HEK293 (cell line): Measurements from ENCODE around the gene SH3RF3.

ENCODE experiments used
- CTCF ChIA-PET: fragments of 350-600 bp; formaldehyde crosslinking; extraction: SDS; loops from one replicate; lab custom pipeline; 2021; ENCODE audit warnings: antibody characterized with exemption; lab: Yijun Ruan, JAX
- POLR2A ChIA-PET: fragments of 300-600 bp; formaldehyde crosslinking; extraction: SDS; loops from one replicate; lab custom pipeline; 2020; ENCODE audit warnings: antibody characterized with exemption, inconsistent platforms; lab: Yijun Ruan, JAX
- H3K27ac ChIP-seq: fragments of 200-500 bp; sonication (Bioruptor generic); 2 replicates; pipeline ENCODE4 v1.5.1; 2014; ENCODE audit warnings: low read depth, low read length, control low read depth, inconsistent platforms; ENCODE audit errors: extremely low read depth
- H3K36me3 ChIP-seq, 2 experiments: fragments of 200-500 bp in 1 of 2; sonication (Bioruptor generic) in 1 of 2; 1 replicate in 1 of 2; 2 replicates in 1 of 2; pipeline ENCODE4 v1.5.1; 2014 to 2017; ENCODE audit warnings: inconsistent platforms in 2 of 2, low read length in 2 of 2; ENCODE audit not compliant: control insufficient read depth in 2 of 2, insufficient read depth in 1 of 2
- H3K4me1 ChIP-seq: fragments of 200-500 bp; sonication (Bioruptor generic); 2 replicates; pipeline ENCODE4 v1.5.1; 2014; ENCODE audit warnings: mild to moderate bottlenecking, low read length, inconsistent platforms; ENCODE audit not compliant: control insufficient read depth, insufficient read depth
- H3K4me3 ChIP-seq: 2 replicates; pipeline ENCODE4 v1.5.1; 2011; ENCODE audit warnings: low read depth, mild to moderate bottlenecking, control low read depth, low read length, moderate library complexity
- H3K9me3 ChIP-seq: fragments of 200-500 bp; sonication (Bioruptor generic); 2 replicates; pipeline ENCODE4 v1.5.1; 2014; ENCODE audit warnings: low read depth, low read length, inconsistent platforms; ENCODE audit not compliant: control insufficient read depth, insufficient read depth
- BCL11A ChIP-seq: fragments of 450-650 bp; formaldehyde crosslinking; IDR thresholded peaks from 2 replicates; pipeline ENCODE4 v1.5.1; 2016; ENCODE audit warnings: low read depth, missing biosample characterization, missing genetic modification characterization
- EGR2 ChIP-seq: fragments of 450-650 bp; formaldehyde crosslinking; IDR thresholded peaks from 2 replicates; pipeline ENCODE4 v1.5.1; 2016; ENCODE audit warnings: low read depth, missing biosample characterization, missing genetic modification characterization
- GLI4 ChIP-seq: fragments of 450-650 bp; formaldehyde crosslinking; IDR thresholded peaks from 2 replicates; pipeline ENCODE4 v1.5.1; 2016; ENCODE audit warnings: missing biosample characterization, missing genetic modification characterization
- KLF10 ChIP-seq: fragments of 450-650 bp; IDR thresholded peaks from 2 replicates; pipeline ENCODE4 v1.5.1; 2018; ENCODE audit warnings: missing biosample characterization, mild to moderate bottlenecking, missing genetic modification characterization
- MEIS1 ChIP-seq: sonication (generic); formaldehyde crosslinking; IDR thresholded peaks from 2 replicates; pipeline ENCODE4 v1.8.1; 2022; ENCODE audit warnings: missing genetic modification reagents, mild to moderate bottlenecking, borderline replicate concordance
- SP3 ChIP-seq: fragments of 450-650 bp; formaldehyde crosslinking; IDR thresholded peaks from 2 replicates; pipeline ENCODE4 v1.5.1; 2016; ENCODE audit warnings: missing biosample characterization, missing genetic modification characterization
- ZFHX2 ChIP-seq: fragments of 450-650 bp; formaldehyde crosslinking; conservative IDR thresholded peaks from 2 replicates; pipeline ENCODE4 v1.5.1; 2016; ENCODE audit warnings: missing biosample characterization, missing genetic modification characterization
- ZNF112 ChIP-seq: fragments of 450-650 bp; formaldehyde crosslinking; IDR thresholded peaks from 2 replicates; pipeline ENCODE4 v1.5.0; 2017; ENCODE audit warnings: missing biosample characterization, missing genetic modification characterization
- ZNF132 ChIP-seq: fragments of 450-650 bp; formaldehyde crosslinking; IDR thresholded peaks from 2 replicates; pipeline ENCODE4 v1.5.1; 2017; ENCODE audit warnings: missing biosample characterization, missing genetic modification characterization, borderline replicate concordance
- ZNF140 ChIP-seq: fragments of 450-650 bp; formaldehyde crosslinking; IDR thresholded peaks from 2 replicates; pipeline ENCODE4 v1.5.1; 2016; ENCODE audit warnings: missing biosample characterization, missing genetic modification characterization
- ZNF501 ChIP-seq: fragments of 450-650 bp; formaldehyde crosslinking; IDR thresholded peaks from 2 replicates; pipeline ENCODE4 v1.5.1; 2016; ENCODE audit warnings: missing biosample characterization, missing genetic modification characterization
- ZNF560 ChIP-seq: fragments of 450-650 bp; formaldehyde crosslinking; IDR thresholded peaks from 2 replicates; pipeline ENCODE4 v1.5.1; 2017; ENCODE audit warnings: missing biosample characterization, missing genetic modification characterization, borderline replicate concordance
- ZNF785 ChIP-seq: fragments of 450-650 bp; formaldehyde crosslinking; IDR thresholded peaks from 2 replicates; pipeline ENCODE4 v1.5.1; 2016; ENCODE audit warnings: missing biosample characterization, missing genetic modification characterization
- TF ChIP-seq, protein P1 (sequence below): fragments of 450-650 bp; formaldehyde crosslinking; IDR thresholded peaks from 2 replicates; pipeline ENCODE4 v1.5.1; 2016; ENCODE audit warnings: missing biosample characterization, missing genetic modification characterization, borderline replicate concordance
- TF ChIP-seq, protein P2 (sequence below): fragments of 450-650 bp; formaldehyde crosslinking; IDR thresholded peaks from 2 replicates; pipeline ENCODE4 v1.5.1; 2016; ENCODE audit warnings: missing biosample characterization, missing genetic modification characterization
- TF ChIP-seq, protein P3 (sequence below): fragments of 450-650 bp; formaldehyde crosslinking; IDR thresholded peaks from 2 replicates; pipeline ENCODE4 v1.5.1; 2016; ENCODE audit warnings: missing biosample characterization, missing genetic modification characterization
- TF ChIP-seq, protein P4 (sequence below): fragments of 450-650 bp; formaldehyde crosslinking; IDR thresholded peaks from 2 replicates; pipeline ENCODE4 v1.5.1; 2016; ENCODE audit warnings: missing biosample characterization, missing genetic modification characterization
- TF ChIP-seq, protein P5 (sequence below): fragments of 450-650 bp; formaldehyde crosslinking; IDR thresholded peaks from 2 replicates; pipeline ENCODE4 v1.5.1; 2016; ENCODE audit warnings: missing biosample characterization, missing genetic modification characterization, borderline replicate concordance
- TF ChIP-seq, protein P6 (sequence below): fragments of 450-650 bp; formaldehyde crosslinking; IDR thresholded peaks from 2 replicates; pipeline ENCODE4 v1.5.1; 2017; ENCODE audit warnings: missing biosample characterization, missing genetic modification characterization

Gene SH3RF3

DNA sequence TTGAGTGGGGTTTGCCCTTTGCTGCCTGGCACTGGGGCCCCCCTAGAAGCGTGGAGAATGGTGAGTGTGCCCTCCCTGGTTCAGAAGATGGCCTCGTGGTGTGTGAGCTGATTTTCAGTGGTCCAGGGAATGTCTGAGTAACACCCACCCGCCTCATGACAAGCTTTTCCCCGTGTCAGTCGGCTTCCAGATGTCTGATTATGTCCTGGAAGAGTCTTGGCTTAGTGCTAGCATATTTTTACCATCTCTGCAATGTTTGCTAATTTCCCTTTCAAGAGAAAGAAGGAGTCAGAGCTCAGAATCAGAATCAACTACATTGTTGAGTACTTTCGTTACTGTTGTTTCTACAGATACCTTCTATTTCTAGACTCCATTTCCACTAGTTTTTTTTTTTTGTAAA is 270.1 kb downstream of the SH3RF3 start:
- no peak overlapping the region for H3K27ac ChIP-seq
- POLR2A ChIA-PET = interaction anchor here (0.5 kb wide), 1 partner anchor 717 kb away, joined by 5 read pairs; the partner anchor contains the start of gene MALL
- CTCF ChIA-PET = interaction anchor here (0.7 to 1.7 kb wide), 3 partner anchors 21 to 140 kb away, joined by 3 to 4 read pairs (median 3); no protein-coding TSS in a partner anchor
- TF ChIP-seq ZNF501 (tag by site-specific recombination) = no peak
- no peak for TF ChIP-seq KLF10 (tag by site-specific recombination)
- TF ChIP-seq ZNF132 (tag by site-specific recombination) = no peak
- TF ChIP-seq ZNF140 (tag by site-specific recombination) = no peak
- no peak for TF ChIP-seq MEIS1 (CRISPR knock-in tag)
- no peak for TF ChIP-seq ZNF112 (tag by site-specific recombination)
- TF ChIP-seq BCL11A = no peak
- TF ChIP-seq, protein P1, sequence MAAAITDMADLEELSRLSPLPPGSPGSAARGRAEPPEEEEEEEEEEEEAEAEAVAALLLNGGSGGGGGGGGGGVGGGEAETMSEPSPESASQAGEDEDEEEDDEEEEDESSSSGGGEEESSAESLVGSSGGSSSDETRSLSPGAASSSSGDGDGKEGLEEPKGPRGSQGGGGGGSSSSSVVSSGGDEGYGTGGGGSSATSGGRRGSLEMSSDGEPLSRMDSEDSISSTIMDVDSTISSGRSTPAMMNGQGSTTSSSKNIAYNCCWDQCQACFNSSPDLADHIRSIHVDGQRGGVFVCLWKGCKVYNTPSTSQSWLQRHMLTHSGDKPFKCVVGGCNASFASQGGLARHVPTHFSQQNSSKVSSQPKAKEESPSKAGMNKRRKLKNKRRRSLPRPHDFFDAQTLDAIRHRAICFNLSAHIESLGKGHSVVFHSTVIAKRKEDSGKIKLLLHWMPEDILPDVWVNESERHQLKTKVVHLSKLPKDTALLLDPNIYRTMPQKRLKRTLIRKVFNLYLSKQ = no peak
- H3K4me1 ChIP-seq = no peaks in the 10 kb centered on the region
- H3K4me3 ChIP-seq = no peak overlapping the region
- H3K9me3 ChIP-seq = no peaks in the 10 kb centered on the region
- H3K36me3 ChIP-seq = peaks cover 0 to 6% of the 10 kb centered on the region in 2 experiments; a peak in 1 of 3 replicates

DNA sequence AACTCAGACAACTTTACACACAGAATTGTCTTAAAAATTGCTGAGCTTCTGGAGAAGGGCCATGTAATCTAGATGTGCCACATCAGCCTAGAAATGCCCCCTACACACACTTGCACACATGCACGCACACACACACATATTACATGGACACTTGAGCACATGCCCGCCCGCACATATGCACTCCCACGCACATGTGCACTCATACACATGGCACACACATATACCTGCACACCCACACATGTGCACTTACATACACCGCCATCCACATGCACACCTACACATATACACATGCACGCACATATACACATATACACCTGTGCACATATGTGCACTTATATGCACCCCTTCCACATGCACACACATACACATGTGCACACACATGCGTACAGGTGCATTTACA is 271.1 kb downstream of the SH3RF3 start:
- H3K36me3 ChIP-seq = peaks cover 0 to 6% of the 10 kb centered on the region in 2 experiments; a peak in 1 of 3 replicates
- H3K9me3 ChIP-seq = no peaks in the 10 kb centered on the region
- POLR2A ChIA-PET = no interaction called here
- no peak overlapping the region for H3K27ac ChIP-seq
- no peak overlapping the region for H3K4me3 ChIP-seq
- TF ChIP-seq ZNF560 (tag by site-specific recombination) = no peak
- TF ChIP-seq, protein P2, sequence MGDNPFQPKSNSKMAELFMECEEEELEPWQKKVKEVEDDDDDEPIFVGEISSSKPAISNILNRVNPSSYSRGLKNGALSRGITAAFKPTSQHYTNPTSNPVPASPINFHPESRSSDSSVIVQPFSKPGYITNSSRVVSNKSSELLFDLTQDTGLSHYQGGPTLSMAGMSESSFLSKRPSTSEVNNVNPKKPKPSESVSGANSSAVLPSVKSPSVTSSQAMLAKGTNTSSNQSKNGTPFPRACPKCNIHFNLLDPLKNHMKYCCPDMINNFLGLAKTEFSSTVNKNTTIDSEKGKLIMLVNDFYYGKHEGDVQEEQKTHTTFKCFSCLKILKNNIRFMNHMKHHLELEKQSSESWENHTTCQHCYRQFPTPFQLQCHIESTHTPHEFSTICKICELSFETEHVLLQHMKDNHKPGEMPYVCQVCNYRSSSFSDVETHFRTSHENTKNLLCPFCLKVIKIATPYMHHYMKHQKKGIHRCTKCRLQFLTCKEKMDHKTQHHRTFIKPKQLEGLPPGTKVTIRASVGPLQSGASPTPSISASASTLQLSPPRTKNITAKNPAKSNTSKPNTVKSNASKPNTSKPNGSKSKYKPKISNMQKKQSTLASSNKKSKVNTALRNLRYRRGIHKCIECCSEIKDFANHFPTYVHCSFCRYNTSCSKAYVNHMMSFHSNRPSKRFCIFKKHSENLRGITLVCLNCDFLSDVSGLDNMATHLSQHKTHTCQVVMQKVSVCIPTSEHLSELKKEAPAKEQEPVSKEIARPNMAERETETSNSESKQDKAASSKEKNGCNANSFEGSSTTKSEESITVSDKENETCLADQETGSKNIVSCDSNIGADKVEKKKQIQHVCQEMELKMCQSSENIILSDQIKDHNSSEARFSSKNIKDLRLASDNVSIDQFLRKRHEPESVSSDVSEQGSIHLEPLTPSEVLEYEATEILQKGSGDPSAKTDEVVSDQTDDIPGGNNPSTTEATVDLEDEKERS (tag by site-specific recombination) = no peak
- TF ChIP-seq EGR2 (tag by site-specific recombination) = peak; percentile 48; the same call in 1 of the 2 replicates
- TF ChIP-seq SP3 (tag by site-specific recombination) = no peak
- peak; percentile 50 for TF ChIP-seq ZFHX2 (tag by site-specific recombination)
- TF ChIP-seq, protein P3, sequence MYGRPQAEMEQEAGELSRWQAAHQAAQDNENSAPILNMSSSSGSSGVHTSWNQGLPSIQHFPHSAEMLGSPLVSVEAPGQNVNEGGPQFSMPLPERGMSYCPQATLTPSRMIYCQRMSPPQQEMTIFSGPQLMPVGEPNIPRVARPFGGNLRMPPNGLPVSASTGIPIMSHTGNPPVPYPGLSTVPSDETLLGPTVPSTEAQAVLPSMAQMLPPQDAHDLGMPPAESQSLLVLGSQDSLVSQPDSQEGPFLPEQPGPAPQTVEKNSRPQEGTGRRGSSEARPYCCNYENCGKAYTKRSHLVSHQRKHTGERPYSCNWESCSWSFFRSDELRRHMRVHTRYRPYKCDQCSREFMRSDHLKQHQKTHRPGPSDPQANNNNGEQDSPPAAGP (tag by site-specific recombination) = no peak
- TF ChIP-seq, protein P4, sequence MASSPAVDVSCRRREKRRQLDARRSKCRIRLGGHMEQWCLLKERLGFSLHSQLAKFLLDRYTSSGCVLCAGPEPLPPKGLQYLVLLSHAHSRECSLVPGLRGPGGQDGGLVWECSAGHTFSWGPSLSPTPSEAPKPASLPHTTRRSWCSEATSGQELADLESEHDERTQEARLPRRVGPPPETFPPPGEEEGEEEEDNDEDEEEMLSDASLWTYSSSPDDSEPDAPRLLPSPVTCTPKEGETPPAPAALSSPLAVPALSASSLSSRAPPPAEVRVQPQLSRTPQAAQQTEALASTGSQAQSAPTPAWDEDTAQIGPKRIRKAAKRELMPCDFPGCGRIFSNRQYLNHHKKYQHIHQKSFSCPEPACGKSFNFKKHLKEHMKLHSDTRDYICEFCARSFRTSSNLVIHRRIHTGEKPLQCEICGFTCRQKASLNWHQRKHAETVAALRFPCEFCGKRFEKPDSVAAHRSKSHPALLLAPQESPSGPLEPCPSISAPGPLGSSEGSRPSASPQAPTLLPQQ (tag by site-specific recombination) = no peak
- TF ChIP-seq, protein P5, sequence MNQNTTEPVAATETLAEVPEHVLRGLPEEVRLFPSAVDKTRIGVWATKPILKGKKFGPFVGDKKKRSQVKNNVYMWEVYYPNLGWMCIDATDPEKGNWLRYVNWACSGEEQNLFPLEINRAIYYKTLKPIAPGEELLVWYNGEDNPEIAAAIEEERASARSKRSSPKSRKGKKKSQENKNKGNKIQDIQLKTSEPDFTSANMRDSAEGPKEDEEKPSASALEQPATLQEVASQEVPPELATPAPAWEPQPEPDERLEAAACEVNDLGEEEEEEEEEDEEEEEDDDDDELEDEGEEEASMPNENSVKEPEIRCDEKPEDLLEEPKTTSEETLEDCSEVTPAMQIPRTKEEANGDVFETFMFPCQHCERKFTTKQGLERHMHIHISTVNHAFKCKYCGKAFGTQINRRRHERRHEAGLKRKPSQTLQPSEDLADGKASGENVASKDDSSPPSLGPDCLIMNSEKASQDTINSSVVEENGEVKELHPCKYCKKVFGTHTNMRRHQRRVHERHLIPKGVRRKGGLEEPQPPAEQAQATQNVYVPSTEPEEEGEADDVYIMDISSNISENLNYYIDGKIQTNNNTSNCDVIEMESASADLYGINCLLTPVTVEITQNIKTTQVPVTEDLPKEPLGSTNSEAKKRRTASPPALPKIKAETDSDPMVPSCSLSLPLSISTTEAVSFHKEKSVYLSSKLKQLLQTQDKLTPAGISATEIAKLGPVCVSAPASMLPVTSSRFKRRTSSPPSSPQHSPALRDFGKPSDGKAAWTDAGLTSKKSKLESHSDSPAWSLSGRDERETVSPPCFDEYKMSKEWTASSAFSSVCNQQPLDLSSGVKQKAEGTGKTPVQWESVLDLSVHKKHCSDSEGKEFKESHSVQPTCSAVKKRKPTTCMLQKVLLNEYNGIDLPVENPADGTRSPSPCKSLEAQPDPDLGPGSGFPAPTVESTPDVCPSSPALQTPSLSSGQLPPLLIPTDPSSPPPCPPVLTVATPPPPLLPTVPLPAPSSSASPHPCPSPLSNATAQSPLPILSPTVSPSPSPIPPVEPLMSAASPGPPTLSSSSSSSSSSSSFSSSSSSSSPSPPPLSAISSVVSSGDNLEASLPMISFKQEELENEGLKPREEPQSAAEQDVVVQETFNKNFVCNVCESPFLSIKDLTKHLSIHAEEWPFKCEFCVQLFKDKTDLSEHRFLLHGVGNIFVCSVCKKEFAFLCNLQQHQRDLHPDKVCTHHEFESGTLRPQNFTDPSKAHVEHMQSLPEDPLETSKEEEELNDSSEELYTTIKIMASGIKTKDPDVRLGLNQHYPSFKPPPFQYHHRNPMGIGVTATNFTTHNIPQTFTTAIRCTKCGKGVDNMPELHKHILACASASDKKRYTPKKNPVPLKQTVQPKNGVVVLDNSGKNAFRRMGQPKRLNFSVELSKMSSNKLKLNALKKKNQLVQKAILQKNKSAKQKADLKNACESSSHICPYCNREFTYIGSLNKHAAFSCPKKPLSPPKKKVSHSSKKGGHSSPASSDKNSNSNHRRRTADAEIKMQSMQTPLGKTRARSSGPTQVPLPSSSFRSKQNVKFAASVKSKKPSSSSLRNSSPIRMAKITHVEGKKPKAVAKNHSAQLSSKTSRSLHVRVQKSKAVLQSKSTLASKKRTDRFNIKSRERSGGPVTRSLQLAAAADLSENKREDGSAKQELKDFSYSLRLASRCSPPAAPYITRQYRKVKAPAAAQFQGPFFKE (tag by site-specific recombination) = no peak
- no peak for TF ChIP-seq GLI4 (tag by site-specific recombination)
- no peak for TF ChIP-seq ZNF785
- TF ChIP-seq, protein P6, sequence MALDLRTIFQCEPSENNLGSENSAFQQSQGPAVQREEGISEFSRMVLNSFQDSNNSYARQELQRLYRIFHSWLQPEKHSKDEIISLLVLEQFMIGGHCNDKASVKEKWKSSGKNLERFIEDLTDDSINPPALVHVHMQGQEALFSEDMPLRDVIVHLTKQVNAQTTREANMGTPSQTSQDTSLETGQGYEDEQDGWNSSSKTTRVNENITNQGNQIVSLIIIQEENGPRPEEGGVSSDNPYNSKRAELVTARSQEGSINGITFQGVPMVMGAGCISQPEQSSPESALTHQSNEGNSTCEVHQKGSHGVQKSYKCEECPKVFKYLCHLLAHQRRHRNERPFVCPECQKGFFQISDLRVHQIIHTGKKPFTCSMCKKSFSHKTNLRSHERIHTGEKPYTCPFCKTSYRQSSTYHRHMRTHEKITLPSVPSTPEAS = peak; percentile 74
- TF ChIP-seq, all 188 proteins: peak for 3
- H3K4me1 ChIP-seq = no peaks in the 10 kb centered on the region
- CTCF ChIA-PET = interaction anchor here (1.7 kb wide), 1 partner anchor 110 kb away, joined by 3 read pairs; no protein-coding TSS in a partner anchor
